ENCODE measurements around the gene PDCD1.

DNA sequence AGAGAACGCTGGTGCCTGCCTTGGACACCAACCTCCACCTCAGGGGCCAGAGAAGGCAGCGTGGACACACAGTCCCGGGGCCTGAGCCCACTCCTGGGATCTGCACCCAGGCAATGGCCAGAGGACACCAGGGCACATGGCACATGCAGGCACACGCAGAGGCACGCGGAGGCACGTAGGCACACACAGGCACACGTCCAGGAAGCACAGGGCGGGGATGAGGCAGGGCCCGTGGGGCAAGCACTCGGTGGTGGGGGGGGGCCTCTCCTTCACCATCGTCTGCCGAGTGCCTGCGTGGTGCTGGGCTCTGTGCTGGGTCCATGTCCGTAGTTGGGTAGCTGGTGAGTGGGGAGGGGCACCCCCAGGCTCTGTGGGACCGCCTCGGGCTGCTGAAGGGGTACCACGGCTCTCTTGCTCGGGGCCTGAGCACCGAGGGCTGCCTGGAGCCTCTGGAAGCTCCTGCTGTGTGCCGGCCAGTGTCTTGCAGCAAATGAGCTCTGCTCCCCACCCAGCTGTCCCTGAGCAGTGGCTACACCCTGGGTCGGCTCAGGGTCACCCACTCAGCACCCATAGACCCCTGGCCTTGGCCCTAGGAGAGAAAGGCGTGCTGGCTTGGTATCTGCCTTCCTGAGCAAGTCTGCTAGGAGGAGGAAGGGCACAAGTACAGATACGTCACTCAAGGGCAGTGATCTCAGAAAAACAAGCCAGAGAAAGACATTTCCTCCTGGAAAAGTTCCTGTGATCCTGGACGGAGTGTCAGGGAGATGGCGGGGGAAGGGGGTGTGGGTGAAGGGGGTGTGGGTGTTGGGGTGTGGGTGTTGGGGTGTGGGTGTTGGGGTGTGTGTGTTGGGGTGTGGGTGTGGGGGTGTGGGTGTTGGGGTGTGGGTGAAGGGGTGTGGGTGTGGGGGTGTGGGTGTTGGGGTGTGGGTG is 37.3 kb upstream of the PDCD1 start:
- TF ChIP-seq POLR2AphosphoS5 (IDR thresholded peaks at IDR 0.05; ENCODE audit: low read depth, low read length) = no peak
- TF ChIP-seq, protein P1, sequence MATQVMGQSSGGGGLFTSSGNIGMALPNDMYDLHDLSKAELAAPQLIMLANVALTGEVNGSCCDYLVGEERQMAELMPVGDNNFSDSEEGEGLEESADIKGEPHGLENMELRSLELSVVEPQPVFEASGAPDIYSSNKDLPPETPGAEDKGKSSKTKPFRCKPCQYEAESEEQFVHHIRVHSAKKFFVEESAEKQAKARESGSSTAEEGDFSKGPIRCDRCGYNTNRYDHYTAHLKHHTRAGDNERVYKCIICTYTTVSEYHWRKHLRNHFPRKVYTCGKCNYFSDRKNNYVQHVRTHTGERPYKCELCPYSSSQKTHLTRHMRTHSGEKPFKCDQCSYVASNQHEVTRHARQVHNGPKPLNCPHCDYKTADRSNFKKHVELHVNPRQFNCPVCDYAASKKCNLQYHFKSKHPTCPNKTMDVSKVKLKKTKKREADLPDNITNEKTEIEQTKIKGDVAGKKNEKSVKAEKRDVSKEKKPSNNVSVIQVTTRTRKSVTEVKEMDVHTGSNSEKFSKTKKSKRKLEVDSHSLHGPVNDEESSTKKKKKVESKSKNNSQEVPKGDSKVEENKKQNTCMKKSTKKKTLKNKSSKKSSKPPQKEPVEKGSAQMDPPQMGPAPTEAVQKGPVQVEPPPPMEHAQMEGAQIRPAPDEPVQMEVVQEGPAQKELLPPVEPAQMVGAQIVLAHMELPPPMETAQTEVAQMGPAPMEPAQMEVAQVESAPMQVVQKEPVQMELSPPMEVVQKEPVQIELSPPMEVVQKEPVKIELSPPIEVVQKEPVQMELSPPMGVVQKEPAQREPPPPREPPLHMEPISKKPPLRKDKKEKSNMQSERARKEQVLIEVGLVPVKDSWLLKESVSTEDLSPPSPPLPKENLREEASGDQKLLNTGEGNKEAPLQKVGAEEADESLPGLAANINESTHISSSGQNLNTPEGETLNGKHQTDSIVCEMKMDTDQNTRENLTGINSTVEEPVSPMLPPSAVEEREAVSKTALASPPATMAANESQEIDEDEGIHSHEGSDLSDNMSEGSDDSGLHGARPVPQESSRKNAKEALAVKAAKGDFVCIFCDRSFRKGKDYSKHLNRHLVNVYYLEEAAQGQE (IDR thresholded peaks at IDR 0.05; ENCODE audit: insufficient read depth in 1 of 2, low read depth in 2 of 2, low read length in 2 of 2) = no peak

Measured in PFSK-1 (cell line).